HepG2 (cell line): ENCODE results near the gene RPLP2. TPM values are rescaled to one million over a fixed set of nuclear protein-coding genes. Genes with fewer than 3 reads are reported as not detected.

Experiments
- CAMTA2 ChIP-seq: sonication (generic); formaldehyde crosslinking; IDR thresholded peaks from 2 replicates; pipeline ENCODE4 v1.4.0; 2020; ENCODE audit warnings: mild to moderate bottlenecking, missing genetic modification reagents, borderline replicate concordance
- ETV6 ChIP-seq: sonication (generic); formaldehyde crosslinking; conservative IDR thresholded peaks from 2 replicates; pipeline ENCODE4 v1.4.0; 2020; ENCODE audit warnings: missing genetic modification reagents
- EZH2 ChIP-seq: conservative IDR thresholded peaks from 2 replicates; pipeline ENCODE4 v1.6.1; 2012; ENCODE audit warnings: mild to moderate bottlenecking, low read depth, low read length, moderate library complexity
- HNF1B ChIP-seq: sonication (generic); formaldehyde crosslinking; IDR thresholded peaks from 2 replicates; pipeline ENCODE4 v1.5.1; 2020; ENCODE audit warnings: mild to moderate bottlenecking, moderate library complexity, missing genetic modification reagents
- KMT2A ChIP-seq: sonication (generic); formaldehyde crosslinking; IDR thresholded peaks from 2 replicates; pipeline ENCODE4 v1.4.0; 2020; ENCODE audit warnings: missing genetic modification reagents
- LCORL ChIP-seq, 2 experiments: fragments of 450-650 bp in 1 of 2; sonication (generic) in 1 of 2; formaldehyde crosslinking in 1 of 2; IDR thresholded peaks; 2 replicates each; pipeline versions ENCODE4 v1.5.0 to v1.6.1; 2017 to 2020; ENCODE audit warnings: antibody characterized with exemption in 1 of 2, missing genetic modification reagents in 1 of 2
- MAX ChIP-seq: IDR thresholded peaks from 2 replicates; pipeline ENCODE4 v1.6.1; 2012; ENCODE audit warnings: inconsistent platforms
- PAXIP1 ChIP-seq: sonication (generic); formaldehyde crosslinking; conservative IDR thresholded peaks from 2 replicates; pipeline ENCODE4 v1.4.0; 2020; ENCODE audit warnings: mild to moderate bottlenecking, missing genetic modification reagents, moderate library complexity
- POLR2AphosphoS5 ChIP-seq: IDR thresholded peaks from 2 replicates; pipeline ENCODE4 v1.6.1; 2012; ENCODE audit warnings: low read depth, low read length
- RAD21 ChIP-seq: fragments of 450-650 bp; formaldehyde crosslinking; IDR thresholded peaks from 2 replicates; pipeline ENCODE4 v1.5.0; 2020; ENCODE audit warnings: mild to moderate bottlenecking
- SIN3A ChIP-seq: IDR thresholded peaks from 2 replicates; pipeline ENCODE4 v1.6.1; 2011; ENCODE audit warnings: low read depth, mild to moderate bottlenecking, control low read depth, low read length, borderline replicate concordance
- SMAD3 ChIP-seq: sonication (generic); formaldehyde crosslinking; IDR thresholded peaks from 2 replicates; pipeline ENCODE4 v1.4.0; 2020; ENCODE audit warnings: missing genetic modification reagents
- SNAI1 ChIP-seq: sonication (generic); formaldehyde crosslinking; IDR thresholded peaks from 2 replicates; pipeline ENCODE4 v1.5.0; 2020; ENCODE audit warnings: mild to moderate bottlenecking, missing genetic modification reagents, borderline replicate concordance
- ZFY ChIP-seq: sonication (generic); formaldehyde crosslinking; IDR thresholded peaks from 2 replicates; pipeline ENCODE4 v1.4.0; 2020; ENCODE audit warnings: missing genetic modification reagents
- ZNF160 ChIP-seq: sonication (generic); formaldehyde crosslinking; IDR thresholded peaks from 2 replicates; pipeline ENCODE4 v1.8.0; 2022; ENCODE audit warnings: mild to moderate bottlenecking, inconsistent platforms, missing genetic modification reagents
- ZNF256 ChIP-seq: sonication (generic); formaldehyde crosslinking; conservative IDR thresholded peaks from 2 replicates; pipeline ENCODE4 v1.4.0; 2020; ENCODE audit warnings: missing genetic modification reagents
- ZNF350 ChIP-seq: sonication (generic); formaldehyde crosslinking; IDR thresholded peaks from 2 replicates; pipeline ENCODE4 v1.4.0; 2020; ENCODE audit warnings: mild to moderate bottlenecking, low read depth, missing genetic modification reagents, borderline replicate concordance
- ZNF605 ChIP-seq: sonication (generic); formaldehyde crosslinking; IDR thresholded peaks from 2 replicates; pipeline ENCODE4 v1.8.0; 2022; ENCODE audit warnings: mild to moderate bottlenecking, missing genetic modification reagents
- ZNF703 ChIP-seq: sonication (generic); formaldehyde crosslinking; IDR thresholded peaks from 2 replicates; pipeline ENCODE4 v1.5.1; 2020; ENCODE audit warnings: missing genetic modification reagents, mild to moderate bottlenecking, moderate library complexity, borderline replicate concordance
- ZNF788 ChIP-seq: sonication (generic); formaldehyde crosslinking; IDR thresholded peaks from 2 replicates; pipeline ENCODE4 v1.5.0; 2020; ENCODE audit warnings: mild to moderate bottlenecking, missing genetic modification reagents, borderline replicate concordance
- ZNF839 ChIP-seq: sonication (generic); formaldehyde crosslinking; IDR thresholded peaks from 2 replicates; pipeline ENCODE4 v1.4.0; 2020; ENCODE audit warnings: missing genetic modification reagents, mild to moderate bottlenecking, borderline replicate concordance
- polyA plus RNA-seq, 8 experiments: library from polyadenylated mRNA; depleted of rRNA in 3 of 8; stranded (reverse) in 7 of 8; unstranded in 1 of 8; fragments of >200 nt; fragmentation: Illumina TruSeq in 4 of 8; extraction: Trizol in 4 of 8; gene quantifications; 2 replicates each; pipeline versions ENCODE4 v1.2.1 to v1.2.3, GENCODE V29; 2011 to 2016; ENCODE audit warnings: low read depth in 4 of 8, missing spikeins in 1 of 8, mixed read lengths in 1 of 8; ENCODE audit not compliant: insufficient read depth in 1 of 8
- total RNA-seq, 5 experiments: library from RNA; depleted of rRNA; stranded (reverse); fragments of >200 nt; fragmentation: Illumina TruSeq; extraction: Trizol; gene quantifications; 2 replicates each; pipeline ENCODE4 v1.2.3, GENCODE V29; 2016; ENCODE audit warnings: low read depth in 1 of 5
- TF ChIP-seq, protein P1 (sequence below): IDR thresholded peaks from 2 replicates; pipeline ENCODE4 v1.6.1; 2016; ENCODE audit warnings: missing genetic modification reagents, missing compliant biosample characterization
- TF ChIP-seq, protein P2 (sequence below): sonication (generic); formaldehyde crosslinking; IDR thresholded peaks from 2 replicates; pipeline ENCODE4 v1.8.1; 2022; ENCODE audit warnings: mild to moderate bottlenecking, missing genetic modification reagents

The RPLP2 gene
- total and polyA plus RNA-seq, 2 of the 13 experiments (the other 11 are each of a cell fraction or from before 2014, with no cell fraction given) = 978 to 2,106 TPM

- TF ChIP-seq ZNF839 (CRISPR knock-in tag) (no peak), SMAD3 (CRISPR knock-in tag) (0 out of 2 replicates have a peak, but pooled peaks have one; percentile 4), ZNF605 (CRISPR knock-in tag) (peak; percentile 80; the same call in 1 of the 2 replicates), CAMTA2 (CRISPR knock-in tag) (no peak), RAD21 (CRISPR knock-in tag) (no peak), ZFY (CRISPR knock-in tag) (no peak), MAX (no peak), HNF1B (CRISPR knock-in tag) (peak; percentile 57), SIN3A (0 out of 2 replicates have a peak, but pooled peaks have one; percentile 13), EZH2 (no peak), PAXIP1 (CRISPR knock-in tag) (peak; percentile 25; the same call in 1 of the 2 replicates), LCORL (IDR thresholded peaks at IDR 0.05) (no peak), LCORL (CRISPR knock-in tag; IDR thresholded peaks at IDR 0.05) (peak; percentile 85; the same call in 1 of the 2 replicates), POLR2AphosphoS5 (no peak), KMT2A (no peak), ZNF160 (no peak), ZNF703 (CRISPR knock-in tag) (no peak), ZNF256 (0 out of 2 replicates have a peak, but pooled peaks have one; percentile 16), SNAI1 (CRISPR knock-in tag) (no peak), ETV6 (CRISPR knock-in tag) (no peak), ZNF788 (peak; percentile 60; the same call in 1 of the 2 replicates), ZNF350 (peak; percentile 67; the same call in 1 of the 2 replicates)
- TF ChIP-seq, protein P1, sequence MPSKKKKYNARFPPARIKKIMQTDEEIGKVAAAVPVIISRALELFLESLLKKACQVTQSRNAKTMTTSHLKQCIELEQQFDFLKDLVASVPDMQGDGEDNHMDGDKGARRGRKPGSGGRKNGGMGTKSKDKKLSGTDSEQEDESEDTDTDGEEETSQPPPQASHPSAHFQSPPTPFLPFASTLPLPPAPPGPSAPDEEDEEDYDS (CRISPR knock-in tag) = peak; percentile 18; the same call in 1 of the 2 replicates
- TF ChIP-seq, protein P2, sequence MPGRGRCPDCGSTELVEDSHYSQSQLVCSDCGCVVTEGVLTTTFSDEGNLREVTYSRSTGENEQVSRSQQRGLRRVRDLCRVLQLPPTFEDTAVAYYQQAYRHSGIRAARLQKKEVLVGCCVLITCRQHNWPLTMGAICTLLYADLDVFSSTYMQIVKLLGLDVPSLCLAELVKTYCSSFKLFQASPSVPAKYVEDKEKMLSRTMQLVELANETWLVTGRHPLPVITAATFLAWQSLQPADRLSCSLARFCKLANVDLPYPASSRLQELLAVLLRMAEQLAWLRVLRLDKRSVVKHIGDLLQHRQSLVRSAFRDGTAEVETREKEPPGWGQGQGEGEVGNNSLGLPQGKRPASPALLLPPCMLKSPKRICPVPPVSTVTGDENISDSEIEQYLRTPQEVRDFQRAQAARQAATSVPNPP (CRISPR knock-in tag) = no peak
Observed at GRCh38 chr11:818396-819128, 8.8 kb downstream of the RPLP2 start, which contains the start of gene PNPLA2 (continued).
